Keratinocyte (primary cell): ENCODE results near the gene KMT5C. TPM values are rescaled to one million over a fixed set of nuclear protein-coding genes. Genes with fewer than 3 reads are reported as not detected.

ENCODE experiments used
- DNase-seq: peaks from one replicate; pipeline ENCODE4 v3.0.0-alpha.2; 2011; ENCODE audit warnings: low read depth, missing footprints, low spot score
- FAIRE-seq: peaks from 2 replicates; lab custom pipeline; 2011; peaks lifted over from hg19 to GRCh38; lab: Jason Lieb, UNC
- H2AFZ ChIP-seq: 2 replicates; pipeline ENCODE4 v1.6.0; 2012; ENCODE audit warnings: low read length, control low read depth, inconsistent platforms; ENCODE audit not compliant: control insufficient read depth
- H3K27ac ChIP-seq: 2 replicates; pipeline ENCODE4 v1.5.1; 2011; ENCODE audit warnings: low read length; ENCODE audit not compliant: control insufficient read depth, insufficient read depth
- H3K27me3 ChIP-seq: 3 replicates; pipeline ENCODE4 v1.6.0; 2011; ENCODE audit warnings: low read length; ENCODE audit not compliant: control insufficient read depth, insufficient read depth; ENCODE audit errors: extremely low read depth
- H3K36me3 ChIP-seq, 2 experiments: 2 replicates in 1 of 2; 3 replicates in 1 of 2; pipeline ENCODE4 v1.5.1; 2011; ENCODE audit warnings: low read length in 2 of 2, mild to moderate bottlenecking in 1 of 2; ENCODE audit not compliant: control insufficient read depth in 2 of 2, insufficient read depth in 2 of 2; ENCODE audit errors: extremely low read depth in 1 of 2
- H3K4me1 ChIP-seq: 3 replicates; pipeline ENCODE4 v1.5.1; 2011; ENCODE audit warnings: low read length; ENCODE audit not compliant: control insufficient read depth, insufficient read depth; ENCODE audit errors: extremely low read depth
- H3K4me2 ChIP-seq: 3 replicates; pipeline ENCODE4 v1.6.0; 2011; ENCODE audit warnings: low read depth, low read length; ENCODE audit not compliant: control insufficient read depth, insufficient read depth; ENCODE audit errors: extremely low read depth
- H3K4me3 ChIP-seq, 3 experiments: fragments of 200-600 bp in 1 of 3; sonication (generic) in 1 of 3; 2 replicates in 2 of 3; 3 replicates in 1 of 3; pipeline ENCODE4 v1.5.1; 2011 to 2016; ENCODE audit warnings: low read length in 3 of 3, mild to moderate bottlenecking in 3 of 3, control low read depth in 2 of 3, inconsistent platforms in 1 of 3, low read depth in 1 of 3, mixed read lengths in 1 of 3, mixed run types in 1 of 3, moderate library complexity in 1 of 3; ENCODE audit not compliant: control insufficient read depth in 2 of 3, insufficient read depth in 2 of 3; ENCODE audit errors: extremely low read depth in 1 of 3
- H3K79me2 ChIP-seq: 2 replicates; pipeline ENCODE4 v1.6.0; 2012; ENCODE audit warnings: low read length; ENCODE audit not compliant: control insufficient read depth, insufficient read depth
- H3K9ac ChIP-seq: 3 replicates; pipeline ENCODE4 v1.6.0; 2011; ENCODE audit warnings: low read length; ENCODE audit not compliant: control insufficient read depth, insufficient read depth; ENCODE audit errors: extremely low read depth
- H3K9me1 ChIP-seq: 3 replicates; pipeline ENCODE4 v1.6.0; 2011; ENCODE audit warnings: low read length; ENCODE audit not compliant: control insufficient read depth, insufficient read depth; ENCODE audit errors: extremely low read depth
- H3K9me3 ChIP-seq: 2 replicates; pipeline ENCODE4 v1.5.1; 2012; ENCODE audit warnings: low read depth, low read length; ENCODE audit not compliant: control insufficient read depth
- H4K20me1 ChIP-seq: 3 replicates; pipeline ENCODE4 v1.6.0; 2011; ENCODE audit warnings: low read length; ENCODE audit not compliant: control insufficient read depth, insufficient read depth; ENCODE audit errors: extremely low read depth
- CTCF ChIP-seq, 3 experiments: IDR thresholded peaks in 1 of 3; conservative IDR thresholded peaks in 1 of 3; optimal IDR thresholded peaks in 1 of 3; 2 replicates in 2 of 3; 3 replicates in 1 of 3; pipeline versions ENCODE3 to v1.5.1; 2011; ENCODE audit warnings: low read length in 3 of 3, mild to moderate bottlenecking in 3 of 3, moderate library complexity in 2 of 3, control low read depth in 1 of 3, inconsistent platforms in 1 of 3; ENCODE audit not compliant: insufficient read depth in 2 of 3; ENCODE audit errors: extremely low read depth in 1 of 3
- EZH2 ChIP-seq: IDR thresholded peaks from one replicate; pipeline ENCODE4 v1.6.1; 2012; ENCODE audit warnings: inconsistent platforms, mild to moderate bottlenecking, low read length, moderate library complexity
- dilution Hi-C: fragments of 300-500 bp; cut with MboI; formaldehyde crosslinking; loops from one replicate; pipeline ENCODE4 v1.7.0; 2020; ENCODE audit warnings: low sequenced_read_pairs; ENCODE audit not compliant: extremely low pct_ligation_motif_present
- polyA minus RNA-seq, 3 experiments: library from RNA; depleted of rRNA, polyadenylated mRNA; stranded (reverse); fragments of >200 nt; gene quantifications; 1 replicate in 1 of 3; 2 replicates in 1 of 3; 3 replicates in 1 of 3; pipeline ENCODE4 v1.2.3, GENCODE V29; 2011
- polyA plus RNA-seq, 5 experiments: library from polyadenylated mRNA; depleted of rRNA in 3 of 5; stranded (reverse) in 3 of 5; stranded (forward) in 1 of 5; unstranded in 1 of 5; fragments of >200 nt; gene quantifications; 1 replicate in 1 of 5; 2 replicates in 3 of 5; 3 replicates in 1 of 5; pipeline versions ENCODE4 v1.2.1 to v1.2.3, GENCODE V29; 2011 to 2012; ENCODE audit warnings: missing spikeins in 2 of 5, low read depth in 1 of 5, low replicate concordance in 1 of 5

The KMT5C gene
- polyA plus RNA-seq (4.3 to 7.4 TPM (median 6.5 TPM) in 3 replicates), polyA minus RNA-seq (2.7 to 3.8 TPM (median 3.6 TPM) in 3 replicates)
- polyA plus RNA-seq (2011; ENCODE audit: low read depth) = 2.6 TPM
- 1.3 and 2.5 TPM in 2 replicates for polyA plus RNA-seq (2011; cell fraction: cytosol; rRNA removed)
- 16.1 and 21.9 TPM in 2 replicates for polyA plus RNA-seq (2011; cell fraction: nucleus; rRNA removed)
- 4.3 and 12.7 TPM in 2 replicates for polyA plus RNA-seq (2012; ENCODE audit: low replicate concordance)
- polyA minus RNA-seq (2011; cell fraction: cytosol; rRNA and poly(A)+ RNA removed) = 6.5 TPM
- 8.1 and 13.8 TPM in 2 replicates for polyA minus RNA-seq (2011; cell fraction: nucleus; rRNA and poly(A)+ RNA removed)

GRCh38 chr19:55339105-55339888 lies at the start of gene KMT5C:
Gene KMT5C (plus strand): TSS chr19:55339876. CDS start chr19:55341937, 2,061 bp downstream.
- Histone ChIP-seq H3K27ac (peak within 1 kb of the TSS; percentile 99), H3K4me2 (peak within 1 kb of the TSS; percentile 96), H2AFZ (no peak within 1 kb of the TSS), H3K9me3 (no peaks in the 10 kb centered on the region), H3K4me3 (peak within 1 kb of the TSS; percentile 64 to 83 (median 78)), H4K20me1 (no peaks in the 10 kb centered on the region), H3K9ac (peak within 1 kb of the TSS; percentile 96), H3K9me1 (no peaks in the 10 kb centered on the region), H3K4me1 (peaks cover 31% of the 10 kb centered on the region), H3K27me3 (no peaks in the 10 kb centered on the region), H3K79me2 (peaks cover 5% of the 10 kb centered on the region), H3K36me3 (peaks cover 0 to 8% of the 10 kb centered on the region in 2 experiments)
- TF ChIP-seq CTCF (optimal IDR thresholded peaks at IDR 0.05 in 1 of 3, IDR thresholded peaks at IDR 0.05 in 1 of 3, conservative IDR thresholded peaks at IDR 0.05 in 1 of 3; ENCODE audit: extremely low read depth in 1 of 3, insufficient read depth in 2 of 3, low read length in 3 of 3) (peak; percentile 11 to 48 (median 22)), EZH2 (no peak)
- DNase-seq (peak; percentile 100), FAIRE-seq (peak; percentile 82)
- dilution Hi-C loops = no loop called here

- Histone ChIP-seq H3K27me3 (no peaks in the 10 kb centered on the region), H3K9ac (no peak overlapping the region), H3K9me3 (no peaks in the 10 kb centered on the region), H3K4me2 (no peak overlapping the region), H3K4me1 (peaks cover 2% of the 10 kb centered on the region), H2AFZ (no peak overlapping the region), H3K4me3 (no peak overlapping the region), H3K36me3 (no peaks in the 10 kb centered on the region), H3K27ac (no peak overlapping the region), H3K79me2 (no peaks in the 10 kb centered on the region), H3K9me1 (no peaks in the 10 kb centered on the region), H4K20me1 (no peaks in the 10 kb centered on the region)
- dilution Hi-C loops = no loop called here
- FAIRE-seq (no peak), DNase-seq (no peak)
- TF ChIP-seq EZH2 (no peak), CTCF (optimal IDR thresholded peaks at IDR 0.05 in 1 of 3, IDR thresholded peaks at IDR 0.05 in 1 of 3, conservative IDR thresholded peaks at IDR 0.05 in 1 of 3; ENCODE audit: extremely low read depth in 1 of 3, insufficient read depth in 2 of 3, low read length in 3 of 3) (no peak)
Measured at GRCh38 chr19:55297267-55297666, 42.4 kb upstream of the KMT5C start.
